GM18519 (cell line): Measurements from ENCODE around the gene TLK1.
"Not testable (repeated sequence)": the region's sequence is repeated elsewhere in the genome, so short reads cannot be mapped to it uniquely, and the experiment has no call there.

ENCODE experiments used
- ATAC-seq: cut with Tn5 transposase; IDR thresholded peaks from one replicate; pipeline ENCODE4 v1.9.1; 2021; ENCODE audit warnings: mild to moderate bottlenecking, moderate library complexity; ENCODE audit not compliant: unreplicated experiment, low FRiP score

The TLK1 gene

GRCh38 chr2:171146633-171147032, 14.1 kb downstream of the TLK1 start:
- no peak for ATAC-seq

- ATAC-seq: no peak
Measured at GRCh38 chr2:171146071-171146470, 14.6 kb downstream of the TLK1 start.

- ATAC-seq: no peak
Measured at GRCh38 chr2:171143670-171144062, 17.0 kb downstream of the TLK1 start.

GRCh38 chr2:171142398-171142797, 18.3 kb downstream of the TLK1 start:
- no peak for ATAC-seq

GRCh38 chr2:171141320-171141719, 19.4 kb downstream of the TLK1 start:
- ATAC-seq: no peak

GRCh38 chr2:171139860-171140259, 20.8 kb downstream of the TLK1 start:
- ATAC-seq: no peak

GRCh38 chr2:171136024-171136423, 24.7 kb downstream of the TLK1 start:
- peak; percentile 57 for ATAC-seq

GRCh38 chr2:171134624-171135230, 26.0 kb downstream of the TLK1 start:
- ATAC-seq: no peak

GRCh38 chr2:171132086-171132485, 28.6 kb downstream of the TLK1 start:
- no peak for ATAC-seq

GRCh38 chr2:171128461-171128860, 32.2 kb downstream of the TLK1 start:
- no peak for ATAC-seq

GRCh38 chr2:171124541-171124940, 36.2 kb downstream of the TLK1 start:
- ATAC-seq: no peak

- no peak for ATAC-seq
Measured at GRCh38 chr2:171109571-171109970, 51.1 kb downstream of the TLK1 start.

- ATAC-seq: no peak
Measured at GRCh38 chr2:171109020-171109419, 51.7 kb downstream of the TLK1 start.

GRCh38 chr2:171107803-171108202, 52.9 kb downstream of the TLK1 start:
- ATAC-seq: no peak

- ATAC-seq: no peak
Measured at GRCh38 chr2:171104379-171104778, 56.3 kb downstream of the TLK1 start.

GRCh38 chr2:171102802-171103201, 57.9 kb downstream of the TLK1 start:
- no peak for ATAC-seq

GRCh38 chr2:171100370-171100769, 60.3 kb downstream of the TLK1 start:
- ATAC-seq: no peak

- ATAC-seq: no peak
Measured at GRCh38 chr2:171098607-171099006, 62.1 kb downstream of the TLK1 start.

GRCh38 chr2:171095014-171095582, 65.6 kb downstream of the TLK1 start:
- no peak for ATAC-seq

GRCh38 chr2:171091517-171091916, 69.2 kb downstream of the TLK1 start:
- ATAC-seq: not testable (repeated sequence)

GRCh38 chr2:171089489-171089888, 71.2 kb downstream of the TLK1 start:
- ATAC-seq: no peak

GRCh38 chr2:171088057-171088834, 72.4 kb downstream of the TLK1 start:
- ATAC-seq: no peak
